Activated CD4-positive, alpha-beta T cell treated with anti-CD3 and anti-CD28 coated beads, Interleukin-2, amount 10 ng/mL, durations not matched to agents 24 days and 14 days (primary cell): ENCODE data around the gene TMSB15C. TPM values are rescaled to one million over a fixed set of nuclear protein-coding genes. Genes with fewer than 3 reads are reported as not detected.
"Not testable (repeated sequence)": the region's sequence is repeated elsewhere in the genome, so short reads cannot be mapped to it uniquely, and the experiment has no call there.

Experiments
- DNase-seq: peaks from one replicate; pipeline ENCODE4 v3.0.0; 2022
- H3K27ac Mint-ChIP-seq: one replicate; pipeline ENCODE4 v1.8.0; 2022; ENCODE audit warnings: mild to moderate bottlenecking, mixed read lengths
- H3K27me3 Mint-ChIP-seq: one replicate; pipeline ENCODE4 v1.8.0; 2022; ENCODE audit warnings: mixed read lengths
- H3K36me3 Mint-ChIP-seq: one replicate; pipeline ENCODE4 v1.8.0; 2022; ENCODE audit warnings: low read depth, mild to moderate bottlenecking, mixed read lengths
- H3K4me1 Mint-ChIP-seq: one replicate; pipeline ENCODE4 v1.8.0; 2021; ENCODE audit warnings: mixed read lengths
- H3K4me3 Mint-ChIP-seq: one replicate; pipeline ENCODE4 v1.8.0; 2022; ENCODE audit warnings: mild to moderate bottlenecking, moderate library complexity, mixed read lengths
- H3K9me3 Mint-ChIP-seq: one replicate; pipeline ENCODE4 v1.8.0; 2021; ENCODE audit warnings: mixed read lengths
- intact Hi-C: fragments of 100-400 bp; cut with micrococcal nuclease; formaldehyde crosslinking; loops from one replicate; pipeline ENCODE4 v1.15.1; 2023
- total RNA-seq: library from RNA; stranded (reverse); gene quantifications from 2 replicates; pipeline ENCODE4 v1.2.3, GENCODE V29; 2022

The TMSB15C gene
- total RNA-seq, 1 donor from 2014 or later: 3.1 TPM

DNA sequence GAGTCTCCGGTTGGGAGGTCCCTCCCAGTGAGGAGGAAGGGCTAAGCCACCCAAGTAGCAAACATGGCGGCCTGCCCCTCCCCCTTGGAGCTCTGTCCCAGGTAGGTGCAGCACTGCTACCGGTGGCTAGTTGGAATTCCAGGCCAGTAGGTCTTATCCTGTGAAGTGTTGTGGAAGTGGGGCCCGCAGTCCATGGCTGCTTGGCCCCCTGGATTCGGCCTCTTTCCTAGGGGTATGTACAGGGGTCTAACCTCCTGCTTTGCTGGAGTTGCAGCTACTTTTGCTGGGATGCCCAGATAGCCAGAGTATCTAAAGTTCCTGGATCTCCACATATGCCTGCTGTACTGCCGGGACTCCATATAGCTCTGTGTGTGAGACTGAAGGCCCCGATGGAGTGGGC, 9.9 kb upstream of the TMSB15C start:
- Mint-ChIP-seq H3K27ac (no peak overlapping the region), H3K27me3 (peaks cover 3% of the 10 kb centered on the region), H3K36me3 (no peaks in the 10 kb centered on the region), H3K4me3 (no peak overlapping the region), H3K9me3 (no peaks in the 10 kb centered on the region), H3K4me1 (no peaks in the 10 kb centered on the region)
- intact Hi-C loops: no loop called here
- DNase-seq: no peak

- intact Hi-C loops: no loop called here
- H3K4me3 Mint-ChIP-seq: no peak overlapping the region
- H3K36me3 Mint-ChIP-seq: no peaks in the 10 kb centered on the region
- H3K4me1 Mint-ChIP-seq: no peaks in the 10 kb centered on the region
- no peak overlapping the region for H3K27ac Mint-ChIP-seq
- peaks cover 3% of the 10 kb centered on the region for H3K27me3 Mint-ChIP-seq
- no peak for DNase-seq
- H3K9me3 Mint-ChIP-seq: no peaks in the 10 kb centered on the region
Observed at GRCh38 chrX:104085477-104085876, 9.4 kb upstream of the TMSB15C start.

GRCh38 chrX:104084534-104085277, 8.7 kb upstream of the TMSB15C start:
- H3K36me3 Mint-ChIP-seq: no peaks in the 10 kb centered on the region
- H3K4me3 Mint-ChIP-seq: no peak overlapping the region
- H3K9me3 Mint-ChIP-seq: no peaks in the 10 kb centered on the region
- DNase-seq: no peak
- no peak overlapping the region for H3K27ac Mint-ChIP-seq
- peaks cover 3% of the 10 kb centered on the region for H3K27me3 Mint-ChIP-seq
- H3K4me1 Mint-ChIP-seq: no peaks in the 10 kb centered on the region
- intact Hi-C loops: no loop called here

DNA sequence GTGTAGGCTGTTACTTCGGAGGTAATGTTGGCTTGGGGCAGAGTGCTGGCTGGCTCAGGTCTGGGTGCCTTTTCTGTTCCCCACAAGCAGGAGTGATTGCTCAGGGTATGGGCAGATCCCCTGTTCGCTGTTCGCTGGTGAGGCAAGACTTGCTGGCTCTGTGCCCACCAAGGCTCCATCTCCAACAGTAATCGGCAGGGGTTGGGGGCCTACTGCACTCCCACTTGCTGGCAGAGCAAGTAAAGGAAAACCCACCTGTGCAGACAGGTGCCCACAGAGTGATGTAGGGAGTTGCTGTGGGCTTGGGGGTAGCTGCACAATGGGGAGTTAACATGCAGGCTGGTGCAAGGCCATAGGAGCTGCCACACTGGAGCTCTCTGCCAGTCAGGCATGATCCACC, 8.0 kb upstream of the TMSB15C start:
- H3K9me3 Mint-ChIP-seq: no peaks in the 10 kb centered on the region

GRCh38 chrX:104077854-104078253, 1.8 kb upstream of the TMSB15C start:
- H3K4me3 Mint-ChIP-seq, H3K36me3 Mint-ChIP-seq, H3K27ac Mint-ChIP-seq, H3K4me1 Mint-ChIP-seq, DNase-seq, intact Hi-C loops, H3K27me3 Mint-ChIP-seq, H3K9me3 Mint-ChIP-seq: not testable (repeated sequence)

More for the DNA sequence above, 8.0 kb upstream of the TMSB15C start:
- Mint-ChIP-seq H3K36me3 (no peaks in the 10 kb centered on the region), H3K4me1 (no peaks in the 10 kb centered on the region), H3K27me3 (peaks cover 3% of the 10 kb centered on the region), H3K27ac (no peak overlapping the region), H3K4me3 (no peak overlapping the region)
- intact Hi-C loops: no loop called here
- no peak for DNase-seq

- H3K27ac Mint-ChIP-seq, H3K36me3 Mint-ChIP-seq, H3K4me3 Mint-ChIP-seq, DNase-seq, H3K4me1 Mint-ChIP-seq, intact Hi-C loops, H3K27me3 Mint-ChIP-seq, H3K9me3 Mint-ChIP-seq: not testable (repeated sequence)
Observed at GRCh38 chrX:104062636-104063035, 13.4 kb downstream of the TMSB15C start.

DNA sequence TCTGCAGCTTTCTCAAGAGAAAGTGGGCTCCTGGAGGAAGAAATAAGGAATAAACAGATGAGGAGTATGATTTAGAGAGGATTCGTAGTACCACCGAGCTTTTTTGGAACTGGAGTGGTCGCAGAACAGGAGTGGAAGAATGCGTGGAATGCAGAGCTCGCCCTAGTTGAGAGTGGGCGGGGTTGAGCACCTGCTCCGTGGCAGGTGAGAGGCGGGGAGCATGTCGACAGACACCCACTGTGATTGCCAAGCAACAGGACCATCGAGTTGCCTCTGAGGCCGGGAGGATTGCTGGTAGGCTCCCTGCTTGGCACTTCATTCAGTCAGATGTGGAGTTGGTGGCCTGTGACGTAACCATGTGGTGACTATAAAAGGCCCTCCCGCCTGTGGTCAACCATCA, 21.1 kb downstream of the TMSB15C start:
- H3K9me3 Mint-ChIP-seq, H3K4me1 Mint-ChIP-seq, intact Hi-C loops, H3K27me3 Mint-ChIP-seq, H3K4me3 Mint-ChIP-seq, DNase-seq, H3K36me3 Mint-ChIP-seq, H3K27ac Mint-ChIP-seq: not testable (repeated sequence)

DNA sequence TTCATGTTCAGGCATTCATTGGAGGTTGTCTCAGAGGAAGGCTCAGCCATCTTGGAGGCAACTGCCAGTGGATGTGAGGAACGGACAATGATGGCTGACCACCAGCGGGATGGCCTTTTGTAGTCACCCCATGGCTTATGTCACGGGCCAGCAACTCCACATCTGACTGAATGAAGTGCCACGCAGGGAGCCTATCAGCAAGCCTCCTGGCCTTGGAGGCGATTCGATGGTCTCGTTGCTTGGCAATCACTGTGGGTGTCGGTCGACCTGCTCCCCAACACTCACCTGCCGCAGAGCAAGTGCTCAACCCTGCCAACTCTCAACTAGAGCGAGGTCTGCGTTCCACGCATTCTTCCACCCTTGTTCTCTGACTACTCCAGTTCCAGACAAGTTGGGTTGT, 28.9 kb downstream of the TMSB15C start:
- Mint-ChIP-seq H3K27me3 (no peaks in the 10 kb centered on the region), H3K36me3 (no peaks in the 10 kb centered on the region), H3K4me3 (no peak overlapping the region), H3K9me3 (no peaks in the 10 kb centered on the region), H3K27ac (no peak overlapping the region), H3K4me1 (no peaks in the 10 kb centered on the region)
- DNase-seq: no peak
- intact Hi-C loops: no loop called here

- Mint-ChIP-seq H3K4me3 (no peak overlapping the region), H3K4me1 (no peaks in the 10 kb centered on the region), H3K27me3 (no peaks in the 10 kb centered on the region), H3K27ac (no peak overlapping the region), H3K36me3 (no peaks in the 10 kb centered on the region), H3K9me3 (no peaks in the 10 kb centered on the region)
- DNase-seq: no peak
- intact Hi-C loops: no loop called here
Observed at GRCh38 chrX:104045642-104046041, 30.4 kb downstream of the TMSB15C start.

GRCh38 chrX:104041003-104041402, 35.0 kb downstream of the TMSB15C start:
- Mint-ChIP-seq H3K4me3 (no peak overlapping the region), H3K4me1 (no peaks in the 10 kb centered on the region), H3K36me3 (no peaks in the 10 kb centered on the region), H3K27ac (no peak overlapping the region), H3K27me3 (no peaks in the 10 kb centered on the region), H3K9me3 (no peaks in the 10 kb centered on the region)
- DNase-seq: no peak
- intact Hi-C loops: no loop called here

DNA sequence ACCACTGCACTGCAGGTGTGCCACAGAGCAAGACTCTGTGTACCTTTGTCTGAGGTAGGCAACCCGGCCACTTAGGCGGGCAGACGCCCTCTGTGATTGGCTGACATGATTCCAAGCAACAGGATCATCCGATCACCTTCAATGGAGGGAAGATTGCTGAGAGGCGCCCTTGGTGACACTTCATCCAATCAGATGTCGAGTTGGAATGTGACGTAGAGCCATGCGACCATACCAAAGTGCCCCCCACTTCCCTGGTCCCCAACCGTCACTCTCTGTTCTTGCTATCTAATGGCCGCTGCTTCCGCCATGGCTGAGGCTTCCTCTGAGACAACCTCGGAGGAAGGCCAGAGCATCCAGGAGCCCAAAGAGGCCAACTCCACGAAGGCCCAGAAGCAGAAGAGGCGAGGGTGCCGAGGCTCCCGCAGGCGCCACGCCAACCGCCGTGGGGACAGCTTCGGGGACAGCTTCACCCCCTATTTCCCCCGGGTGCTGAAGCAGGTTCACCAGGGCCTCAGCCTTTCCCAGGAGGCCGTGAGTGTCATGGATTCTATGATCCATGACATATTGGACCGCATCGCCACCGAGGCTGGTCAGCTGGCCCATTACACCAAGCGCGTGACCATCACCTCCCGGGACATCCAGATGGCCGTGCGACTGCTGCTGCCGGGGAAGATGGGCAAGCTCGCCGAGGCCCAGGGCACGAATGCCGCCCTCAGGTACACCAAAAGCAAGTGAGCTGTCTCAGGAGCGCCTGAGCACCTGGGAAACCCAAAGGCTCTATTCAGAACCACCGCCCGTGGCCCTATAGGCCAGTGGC, 36.1 kb downstream of the TMSB15C start, which contains the start of gene H2BW2:
Gene H2BW2, plus strand, starts transcription at position 268 of the 817 bp plus-strand sequence. Its CDS starts 39 bp downstream, at position 307.
- no peaks in the 10 kb centered on the region for H3K36me3 Mint-ChIP-seq
- no peak for DNase-seq
- H3K4me1 Mint-ChIP-seq: no peaks in the 10 kb centered on the region
- no peaks in the 10 kb centered on the region for H3K9me3 Mint-ChIP-seq
- H3K4me3 Mint-ChIP-seq: no peak within 1 kb of the TSS
- H3K27me3 Mint-ChIP-seq: no peaks in the 10 kb centered on the region
- intact Hi-C loops: no loop called here
- H3K27ac Mint-ChIP-seq: no peak within 1 kb of the TSS

Other genes starting within 250 kb of the TMSB15C start
- gene RAB9B, start 244.0 kb downstream of the TMSB15C start, total RNA-seq: 0.17 and 0.35 TPM in 2 replicates
- gene TMSB15B, start 113.6 kb downstream of the TMSB15C start, total RNA-seq: 7.3 and 8.7 TPM in 2 replicates
- gene H2BW1, start 62.5 kb downstream of the TMSB15C start, total RNA-seq: not detected in 2 replicates
- not detected in 2 replicates for gene H2BW2, start 36.3 kb downstream of the TMSB15C start, total RNA-seq
- 0.35 and 0.69 TPM in 2 replicates for gene ZCCHC18, start 36.3 kb upstream of the TMSB15C start, total RNA-seq
- gene SLC25A53, start 80.8 kb upstream of the TMSB15C start, total RNA-seq: 4.2 and 4.3 TPM in 2 replicates
- 10.1 and 10.7 TPM in 2 replicates for gene FAM199X, start 90.2 kb upstream of the TMSB15C start, total RNA-seq
- not detected in 2 replicates for gene ESX1, start 178.7 kb upstream of the TMSB15C start, total RNA-seq